HCT116 (cell line): ENCODE data around the gene PFDN2. TPM values are rescaled to one million over a fixed set of nuclear protein-coding genes. Genes with fewer than 3 reads are reported as not detected.

Source experiments
- ATAC-seq: fragments of 200-7000 bp; cut with Tn5 transposase; 2 replicates; pipeline ENCODE4 v1.9.1; 2020; ENCODE audit warnings: mild to moderate bottlenecking, moderate library complexity
- BruUV-seq: library from RNA; stranded (reverse); fragments of 400-500 nt; replicated peaks from 2 replicates; lab custom pipeline; 2021; lab: Mats Ljungman, UMichigan
- CTCF ChIA-PET: fragments of 300-600 bp; sonication (Branson Sonifier 250); formaldehyde crosslinking; loops from one replicate; lab custom pipeline; 2021; ENCODE audit warnings: antibody characterized with exemption; lab: Charles Lee
- POLR2A ChIA-PET: fragments of 300-600, 350-600 bp; sonication (Branson Sonifier 250); formaldehyde crosslinking; loops from one replicate; lab custom pipeline; 2021; ENCODE audit warnings: antibody characterized with exemption; lab: Charles Lee
- RAD21 ChIA-PET, 2 experiments: fragments of 300-600 bp; sonication (Branson Sonifier 250); formaldehyde crosslinking; loops; one replicate each; lab custom pipeline; 2023; ENCODE audit warnings: low total read pairs in 2 of 2; ENCODE audit not compliant: uncharacterized antibody in 2 of 2, unreplicated experiment in 2 of 2, low non-redundant PET in 1 of 2; lab: Charles Lee
- DNase-seq: peaks from one replicate; pipeline ENCODE4 v3.0.0-alpha.2; 2010; ENCODE audit warnings: low read depth, low spot score
- H2AFZ ChIP-seq: fragments of 200-600 bp; shearing (Covaris generic), sonication (generic); 2 replicates; pipeline ENCODE4 v1.6.1; 2017; ENCODE audit warnings: low read depth, mixed run types, mixed read lengths, antibody characterized with exemption, low read length; ENCODE audit not compliant: poor library complexity, severe bottlenecking
- H3K27ac ChIP-seq: 2 replicates; pipeline ENCODE4 v1.5.1; 2012; ENCODE audit warnings: low read depth, low read length
- H3K27me3 ChIP-seq: fragments of 200-600 bp; sonication (generic); 2 replicates; pipeline ENCODE4 v1.6.1; 2016; ENCODE audit warnings: mixed run types, low read length, mixed read lengths; ENCODE audit not compliant: insufficient read depth
- H3K36me3 ChIP-seq, 2 experiments: fragments of 200-500 bp in 1 of 2; fragments of 200-600 bp in 1 of 2; sonication (Bioruptor generic) in 1 of 2; sonication (generic) in 1 of 2; 2 replicates each; pipeline versions ENCODE4 v1.5.1 to v1.6.1; 2014 to 2016; ENCODE audit warnings: low read length in 2 of 2, inconsistent platforms in 1 of 2, mixed read lengths in 1 of 2, mixed run types in 1 of 2; ENCODE audit not compliant: insufficient read depth in 2 of 2, control insufficient read depth in 1 of 2
- H3K4me1 ChIP-seq, 2 experiments: fragments of 200-600 bp in 1 of 2; sonication (generic) in 1 of 2; 2 replicates each; pipeline versions ENCODE4 v1.5.1 to v1.6.1; 2012 to 2017; ENCODE audit warnings: low read length in 2 of 2, inconsistent platforms in 1 of 2, mild to moderate bottlenecking in 1 of 2, mixed read lengths in 1 of 2, mixed run types in 1 of 2, moderate library complexity in 1 of 2; ENCODE audit not compliant: insufficient read depth in 2 of 2, control insufficient read depth in 1 of 2
- H3K4me2 ChIP-seq: fragments of 200-600 bp; sonication (generic); 2 replicates; pipeline ENCODE4 v1.6.1; 2017; ENCODE audit warnings: mixed run types, low read length, mixed read lengths
- H3K4me3 ChIP-seq, 2 experiments: fragments of 200-600 bp in 1 of 2; sonication (generic) in 1 of 2; replicated peaks in 1 of 2; 2 replicates each; pipeline ENCODE4 v1.5.1; 2011 to 2016; ENCODE audit warnings: low read length in 2 of 2, control low read depth in 1 of 2, low read depth in 1 of 2, mild to moderate bottlenecking in 1 of 2, mixed read lengths in 1 of 2, mixed run types in 1 of 2
- H3K79me2 ChIP-seq: fragments of 200-600 bp; sonication (generic); 2 replicates; pipeline ENCODE4 v1.6.1; 2017; ENCODE audit warnings: mild to moderate bottlenecking, mixed run types, low read length, moderate library complexity, mixed read lengths; ENCODE audit not compliant: insufficient read depth
- H3K9ac ChIP-seq: fragments of 200-600 bp; sonication (generic); 2 replicates; pipeline ENCODE4 v1.6.1; 2016; ENCODE audit warnings: low read length, mixed read lengths
- H3K9me2 ChIP-seq: fragments of 200-600 bp; sonication (generic), shearing (Covaris generic); 2 replicates; pipeline ENCODE4 v1.6.1; 2017; ENCODE audit warnings: mixed run types, mild to moderate bottlenecking, moderate library complexity; ENCODE audit not compliant: insufficient read depth
- H3K9me3 ChIP-seq, 2 experiments: fragments of 200-500 bp in 1 of 2; fragments of 200-600 bp in 1 of 2; sonication (Bioruptor generic) in 1 of 2; sonication (generic) in 1 of 2; 2 replicates each; pipeline ENCODE4 v1.6.1; 2014 to 2017; ENCODE audit warnings: low read length in 2 of 2, mixed read lengths in 2 of 2, inconsistent platforms in 1 of 2, low read depth in 1 of 2, mild to moderate bottlenecking in 1 of 2, mixed run types in 1 of 2, moderate library complexity in 1 of 2; ENCODE audit not compliant: control insufficient read depth in 1 of 2, insufficient read depth in 1 of 2
- H4K20me1 ChIP-seq: fragments of 200-600 bp; sonication (generic), shearing (Covaris generic); 2 replicates; pipeline ENCODE4 v1.6.1; 2017; ENCODE audit warnings: mixed run types, mild to moderate bottlenecking, moderate library complexity; ENCODE audit not compliant: insufficient read depth
- CBX3 ChIP-seq: IDR thresholded peaks from 2 replicates; pipeline ENCODE4 v1.6.1; 2012; ENCODE audit warnings: low read depth
- CEBPB ChIP-seq: IDR thresholded peaks from 2 replicates; pipeline ENCODE4 v1.6.1; 2012; ENCODE audit warnings: low read depth
- EZH2 ChIP-seq: fragments of 200-600 bp; sonication (generic); IDR thresholded peaks from 2 replicates; pipeline ENCODE4 v1.6.1; 2017; ENCODE audit warnings: antibody characterized with exemption, mixed run types
- POLR2A ChIP-seq: IDR thresholded peaks from 2 replicates; pipeline ENCODE4 v1.7.0; 2011; ENCODE audit warnings: borderline replicate concordance; ENCODE audit not compliant: insufficient read depth, insufficient read length; ENCODE audit errors: extremely low read depth
- POLR2AphosphoS5 ChIP-seq: IDR thresholded peaks from 2 replicates; pipeline ENCODE4 v1.6.1; 2011; ENCODE audit warnings: mild to moderate bottlenecking, low read depth, low read length, moderate library complexity
- SIN3A ChIP-seq: IDR thresholded peaks from 2 replicates; pipeline ENCODE4 v1.6.1; 2012; ENCODE audit warnings: low read depth
- SRF ChIP-seq: IDR thresholded peaks from 2 replicates; pipeline ENCODE4 v1.6.1; 2012; ENCODE audit warnings: low read depth
- TCF7L2 ChIP-seq: IDR thresholded peaks from 2 replicates; pipeline ENCODE4 v1.7.0; 2011; ENCODE audit warnings: borderline replicate concordance, inconsistent platforms; ENCODE audit not compliant: insufficient read depth, insufficient read length; ENCODE audit errors: extremely low read depth
- intact Hi-C: fragments of 100-400 bp; cut with micrococcal nuclease; formaldehyde crosslinking; loops from 2 replicates; pipeline ENCODE4 v1.10.0; 2022
- total RNA-seq: library from RNA; stranded (reverse); gene quantifications from one replicate; pipeline ENCODE4 v1.2.1, GENCODE V29; 2021; ENCODE audit not compliant: unreplicated experiment
- TF ChIP-seq, protein P1 (sequence below): IDR thresholded peaks from 2 replicates; pipeline ENCODE4 v1.6.1; 2012; ENCODE audit warnings: low read depth

Gene PFDN2
- total RNA-seq, 1 experiment from 2014 or later = 179 TPM

- H3K4me3 ChIP-seq = no peak overlapping the region
- TF ChIP-seq SRF (no peak), SIN3A (no peak), TCF7L2 (no peak)
- H3K9ac ChIP-seq = no peak overlapping the region
- H3K27me3 ChIP-seq = no peaks in the 10 kb centered on the region
- ChIA-PET POLR2A (no interaction called here), RAD21 (no interaction called here), CTCF (no interaction called here)
- H3K27ac ChIP-seq = no peak overlapping the region
- no peak for DNase-seq
- H2AFZ ChIP-seq = no peak overlapping the region
- H3K9me2 ChIP-seq = no peaks in the 10 kb centered on the region
- H3K4me2 ChIP-seq = no peak overlapping the region
- intact Hi-C loops = no loop called here
- BruUV-seq = no TSS peak
- H3K79me2 ChIP-seq = peaks cover 47% of the 10 kb centered on the region
- peaks cover 17 to 55% of the 10 kb centered on the region in 2 experiments for H3K36me3 ChIP-seq
- H4K20me1 ChIP-seq = no peaks in the 10 kb centered on the region
- H3K4me1 ChIP-seq = peaks cover 10 to 21% of the 10 kb centered on the region in 2 experiments
- no peaks in the 10 kb centered on the region for H3K9me3 ChIP-seq
- no peak for ATAC-seq
These were observed 5.1 kb upstream of the PFDN2 start for GRCh38 chr1:161122967-161123366.

DNA sequence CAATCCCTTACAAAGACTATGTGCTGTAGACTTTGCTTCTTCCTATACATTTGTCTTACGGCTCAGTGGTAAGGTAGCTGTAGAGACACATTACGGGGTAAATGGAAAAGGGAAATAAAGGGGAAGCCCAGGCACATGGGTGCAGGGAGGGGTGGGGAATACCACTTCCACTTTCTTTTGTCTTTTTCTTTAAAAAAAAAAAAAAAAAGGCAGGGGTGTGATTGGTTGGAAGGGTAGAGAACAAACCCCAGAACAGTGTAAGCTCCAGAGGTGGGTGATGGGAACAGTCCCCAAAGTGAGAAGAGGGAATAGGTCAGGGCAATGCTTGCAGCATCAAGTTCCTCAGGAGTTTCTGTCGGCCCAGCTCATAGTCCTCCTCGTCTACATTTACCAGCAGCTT lies 4.0 kb upstream of the PFDN2 start:
- Histone ChIP-seq H3K4me1 (peaks cover 10 to 23% of the 10 kb centered on the region in 2 experiments), H3K4me2 (no peak overlapping the region), H3K36me3 (peaks cover 17 to 51% of the 10 kb centered on the region in 2 experiments), H3K4me3 (no peak overlapping the region), H3K9ac (no peak overlapping the region), H2AFZ (no peak overlapping the region)
- DNase-seq = no peak
- POLR2A ChIA-PET = interaction anchor here (0.7 to 0.8 kb wide), 2 partner anchors 11 to 848 kb away, joined by 3 read pairs; partner anchors contain the start of gene DEDD
- CTCF ChIA-PET = no interaction called here
- TF ChIP-seq CEBPB = no peak
- TF ChIP-seq POLR2A = no peak
- TF ChIP-seq EZH2 = no peak
- TF ChIP-seq SIN3A = no peak
- no peak for TF ChIP-seq CBX3
- TF ChIP-seq, protein P1, sequence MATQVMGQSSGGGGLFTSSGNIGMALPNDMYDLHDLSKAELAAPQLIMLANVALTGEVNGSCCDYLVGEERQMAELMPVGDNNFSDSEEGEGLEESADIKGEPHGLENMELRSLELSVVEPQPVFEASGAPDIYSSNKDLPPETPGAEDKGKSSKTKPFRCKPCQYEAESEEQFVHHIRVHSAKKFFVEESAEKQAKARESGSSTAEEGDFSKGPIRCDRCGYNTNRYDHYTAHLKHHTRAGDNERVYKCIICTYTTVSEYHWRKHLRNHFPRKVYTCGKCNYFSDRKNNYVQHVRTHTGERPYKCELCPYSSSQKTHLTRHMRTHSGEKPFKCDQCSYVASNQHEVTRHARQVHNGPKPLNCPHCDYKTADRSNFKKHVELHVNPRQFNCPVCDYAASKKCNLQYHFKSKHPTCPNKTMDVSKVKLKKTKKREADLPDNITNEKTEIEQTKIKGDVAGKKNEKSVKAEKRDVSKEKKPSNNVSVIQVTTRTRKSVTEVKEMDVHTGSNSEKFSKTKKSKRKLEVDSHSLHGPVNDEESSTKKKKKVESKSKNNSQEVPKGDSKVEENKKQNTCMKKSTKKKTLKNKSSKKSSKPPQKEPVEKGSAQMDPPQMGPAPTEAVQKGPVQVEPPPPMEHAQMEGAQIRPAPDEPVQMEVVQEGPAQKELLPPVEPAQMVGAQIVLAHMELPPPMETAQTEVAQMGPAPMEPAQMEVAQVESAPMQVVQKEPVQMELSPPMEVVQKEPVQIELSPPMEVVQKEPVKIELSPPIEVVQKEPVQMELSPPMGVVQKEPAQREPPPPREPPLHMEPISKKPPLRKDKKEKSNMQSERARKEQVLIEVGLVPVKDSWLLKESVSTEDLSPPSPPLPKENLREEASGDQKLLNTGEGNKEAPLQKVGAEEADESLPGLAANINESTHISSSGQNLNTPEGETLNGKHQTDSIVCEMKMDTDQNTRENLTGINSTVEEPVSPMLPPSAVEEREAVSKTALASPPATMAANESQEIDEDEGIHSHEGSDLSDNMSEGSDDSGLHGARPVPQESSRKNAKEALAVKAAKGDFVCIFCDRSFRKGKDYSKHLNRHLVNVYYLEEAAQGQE = no peak
- TF ChIP-seq POLR2AphosphoS5 = peak; percentile 45; the same call in 1 of the 2 replicates
- TF ChIP-seq, all 23 proteins: peak for 1
- H3K79me2 ChIP-seq = peaks cover 49% of the 10 kb centered on the region
- H3K27me3 ChIP-seq = no peaks in the 10 kb centered on the region
- RAD21 ChIA-PET = no interaction called here
- no peaks in the 10 kb centered on the region for H3K9me2 ChIP-seq
- ATAC-seq = no peak
- BruUV-seq = no TSS peak
- H3K27ac ChIP-seq = no peak overlapping the region
- H3K9me3 ChIP-seq = no peaks in the 10 kb centered on the region
- no peaks in the 10 kb centered on the region for H4K20me1 ChIP-seq
- intact Hi-C loops = no loop called here
